ENCODE data around the gene GLT8D2. TPM values are rescaled to one million over a fixed set of nuclear protein-coding genes. Genes with fewer than 3 reads are reported as not detected.

The GLT8D2 gene
- total RNA-seq, 1 experiment from 2014 or later, result 3.8 TPM

GRCh38 chr12:103975368-103975767 is 74.6 kb downstream of the GLT8D2 start:
- H3K79me2 ChIP-seq (ENCODE audit: insufficient read depth, low read length), result peaks cover 19% of the 10 kb centered on the region; the same call in 1 of the 2 replicates
- H4K8ac ChIP-seq (replicated peaks; ENCODE audit: insufficient read length, low read depth, low read length), result no peak overlapping the region
- Mint-ChIP-seq H3K4me3 (no peak overlapping the region), H3K4me1 (peaks cover 10 to 11% of the 10 kb centered on the region in 2 experiments), H3K27ac (no peak overlapping the region), H3K36me3 (ENCODE audit: insufficient read depth in 1 of 3, low read depth in 3 of 3) (peaks cover 18 to 44% (median 44%) of the 10 kb centered on the region in 3 experiments; a peak in 6 of 7 replicates), H3K27me3 (ENCODE audit: low read depth) (no peaks in the 10 kb centered on the region), H3K9me3 (no peaks in the 10 kb centered on the region)
- peaks cover 13% of the 10 kb centered on the region for H3K79me1 ChIP-seq (ENCODE audit: insufficient read depth, low read depth, low read length, poor library complexity, severe bottlenecking)
- peaks cover 2% of the 10 kb centered on the region for H3K23me2 ChIP-seq (ENCODE audit: insufficient read length, low read depth, low read length, poor library complexity, severe bottlenecking)
- no peak overlapping the region for H4K91ac ChIP-seq (ENCODE audit: insufficient read length, low read depth, low read length)
- no peaks in the 10 kb centered on the region for H3K9me3 ChIP-seq (ENCODE audit: control insufficient read depth, low read depth, low read length)
- no peaks in the 10 kb centered on the region for H3K4me1 ChIP-seq (ENCODE audit: insufficient read depth, low read length)
- TF ChIP-seq CTCF (conservative IDR thresholded peaks at IDR 0.05), result no peak
- no peak overlapping the region for H2BK5ac ChIP-seq (ENCODE audit: insufficient read length, low read length)
- H3K9ac ChIP-seq (ENCODE audit: extremely low read depth, insufficient read length, low read length), result no peak overlapping the region
- no peak overlapping the region for H2AK5ac ChIP-seq (ENCODE audit: insufficient read length, low read length)
- H3T11ph ChIP-seq (ENCODE audit: low read length), result no peak overlapping the region
- H3K14ac ChIP-seq (ENCODE audit: insufficient read depth, low read length), result no peak overlapping the region
- H2BK12ac ChIP-seq (ENCODE audit: insufficient read length, low read depth, low read length), result no peak overlapping the region
- no peak overlapping the region for H3K23ac ChIP-seq (ENCODE audit: insufficient read length, low read depth, low read length)
- no peak overlapping the region for H4K5ac ChIP-seq (ENCODE audit: insufficient read length, low read depth, low read length)
- no peaks in the 10 kb centered on the region for H4K20me1 ChIP-seq (ENCODE audit: control insufficient read depth, insufficient read depth, insufficient read length)
- no peak overlapping the region for H2BK120ac ChIP-seq (ENCODE audit: low read depth, low read length, poor library complexity, severe bottlenecking)
- no peak for DNase-seq
- no peak overlapping the region for H3K18ac ChIP-seq (ENCODE audit: insufficient read length, low read depth, low read length)
- no peaks in the 10 kb centered on the region for H3K27me3 ChIP-seq (ENCODE audit: insufficient read depth, low read length)
- no peak overlapping the region for H3K4ac ChIP-seq (ENCODE audit: low read depth, low read length)
- no peak overlapping the region for H3K4me2 ChIP-seq (ENCODE audit: insufficient read depth, insufficient read length, low read length)
- no peak overlapping the region for H2BK15ac ChIP-seq (ENCODE audit: low read depth, low read length)
- no CpG with 5 or more reads among the region's 2 CpGs for WGBS (ENCODE audit: extremely low coverage, insufficient read length, low lambda C conversion rate)
- H3K56ac ChIP-seq (ENCODE audit: insufficient read length, low read depth, low read length), result no peak overlapping the region
- H3K27ac ChIP-seq (ENCODE audit: insufficient read length, low read depth, low read length), result no peak overlapping the region
- no peak overlapping the region for H2BK20ac ChIP-seq (ENCODE audit: low read depth, low read length, poor library complexity, severe bottlenecking)
- H2AFZ ChIP-seq (ENCODE audit: low read length), result no peak overlapping the region

Data from H9 (cell line).